GM18870 (cell line): Measurements from ENCODE around the gene NPEPL1.
"Not testable (repeated sequence)": the region's sequence is repeated elsewhere in the genome, so short reads cannot be mapped to it uniquely, and the experiment has no call there.

Experiments used
- ATAC-seq: cut with Tn5 transposase; IDR thresholded peaks from one replicate; pipeline ENCODE4 v1.9.1; 2021; ENCODE audit warnings: moderate library complexity; ENCODE audit not compliant: unreplicated experiment

The NPEPL1 gene

GRCh38 chr20:58712806-58713731, 20.5 kb downstream of the NPEPL1 start:
- no peak for ATAC-seq

- no peak for ATAC-seq
These were observed 21.3 kb downstream of the NPEPL1 start for GRCh38 chr20:58713801-58714339.

- ATAC-seq, result no peak
These were observed 21.8 kb downstream of the NPEPL1 start for GRCh38 chr20:58714340-58714922.

- no peak for ATAC-seq
These were observed 22.3 kb downstream of the NPEPL1 start for GRCh38 chr20:58714923-58715351.

- ATAC-seq, result no peak
These were observed 22.8 kb downstream of the NPEPL1 start for GRCh38 chr20:58715391-58715800.

GRCh38 chr20:58715801-58716475, 23.3 kb downstream of the NPEPL1 start:
- ATAC-seq, result no peak

GRCh38 chr20:58716476-58717277, 24.1 kb downstream of the NPEPL1 start:
- ATAC-seq, result no peak

- no peak for ATAC-seq
These were observed 24.9 kb downstream of the NPEPL1 start for GRCh38 chr20:58717278-58718091.

GRCh38 chr20:58718121-58718563, 25.5 kb downstream of the NPEPL1 start:
- ATAC-seq, result no peak

GRCh38 chr20:58718729-58719128, 26.1 kb downstream of the NPEPL1 start:
- ATAC-seq, result no peak

GRCh38 chr20:58719258-58719657, 26.7 kb downstream of the NPEPL1 start:
- ATAC-seq, result no peak

- ATAC-seq, result no peak
These were observed 27.4 kb downstream of the NPEPL1 start for GRCh38 chr20:58719971-58720371.

- ATAC-seq, result no peak
These were observed 28.3 kb downstream of the NPEPL1 start for GRCh38 chr20:58720890-58721289.

GRCh38 chr20:58721951-58722778, 29.6 kb downstream of the NPEPL1 start:
- ATAC-seq, result no peak

GRCh38 chr20:58722877-58723627, 30.5 kb downstream of the NPEPL1 start:
- no peak for ATAC-seq

GRCh38 chr20:58723628-58723984, 31.0 kb downstream of the NPEPL1 start:
- ATAC-seq, result no peak

- not testable (repeated sequence) for ATAC-seq
These were observed 33.6 kb downstream of the NPEPL1 start for GRCh38 chr20:58726156-58726555.

- no peak for ATAC-seq
These were observed 38.6 kb downstream of the NPEPL1 start for GRCh38 chr20:58731192-58731591.
